ENCODE results near the gene LGALS1.

GRCh38 chr22:37725551-37726240 is 50.3 kb downstream of the LGALS1 start:
- TF ChIP-seq CTCF (IDR thresholded peaks at IDR 0.05; ENCODE audit: insufficient read depth, low read length) (no peak), POLR2AphosphoS5 (IDR thresholded peaks at IDR 0.05; ENCODE audit: low read depth) (no peak), GABPA (IDR thresholded peaks at IDR 0.05; ENCODE audit: low read depth) (no peak)
- TF ChIP-seq, protein P1, sequence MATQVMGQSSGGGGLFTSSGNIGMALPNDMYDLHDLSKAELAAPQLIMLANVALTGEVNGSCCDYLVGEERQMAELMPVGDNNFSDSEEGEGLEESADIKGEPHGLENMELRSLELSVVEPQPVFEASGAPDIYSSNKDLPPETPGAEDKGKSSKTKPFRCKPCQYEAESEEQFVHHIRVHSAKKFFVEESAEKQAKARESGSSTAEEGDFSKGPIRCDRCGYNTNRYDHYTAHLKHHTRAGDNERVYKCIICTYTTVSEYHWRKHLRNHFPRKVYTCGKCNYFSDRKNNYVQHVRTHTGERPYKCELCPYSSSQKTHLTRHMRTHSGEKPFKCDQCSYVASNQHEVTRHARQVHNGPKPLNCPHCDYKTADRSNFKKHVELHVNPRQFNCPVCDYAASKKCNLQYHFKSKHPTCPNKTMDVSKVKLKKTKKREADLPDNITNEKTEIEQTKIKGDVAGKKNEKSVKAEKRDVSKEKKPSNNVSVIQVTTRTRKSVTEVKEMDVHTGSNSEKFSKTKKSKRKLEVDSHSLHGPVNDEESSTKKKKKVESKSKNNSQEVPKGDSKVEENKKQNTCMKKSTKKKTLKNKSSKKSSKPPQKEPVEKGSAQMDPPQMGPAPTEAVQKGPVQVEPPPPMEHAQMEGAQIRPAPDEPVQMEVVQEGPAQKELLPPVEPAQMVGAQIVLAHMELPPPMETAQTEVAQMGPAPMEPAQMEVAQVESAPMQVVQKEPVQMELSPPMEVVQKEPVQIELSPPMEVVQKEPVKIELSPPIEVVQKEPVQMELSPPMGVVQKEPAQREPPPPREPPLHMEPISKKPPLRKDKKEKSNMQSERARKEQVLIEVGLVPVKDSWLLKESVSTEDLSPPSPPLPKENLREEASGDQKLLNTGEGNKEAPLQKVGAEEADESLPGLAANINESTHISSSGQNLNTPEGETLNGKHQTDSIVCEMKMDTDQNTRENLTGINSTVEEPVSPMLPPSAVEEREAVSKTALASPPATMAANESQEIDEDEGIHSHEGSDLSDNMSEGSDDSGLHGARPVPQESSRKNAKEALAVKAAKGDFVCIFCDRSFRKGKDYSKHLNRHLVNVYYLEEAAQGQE (IDR thresholded peaks at IDR 0.05; ENCODE audit: insufficient replicate concordance, low read depth) = no peak
